H1 (cell line): ENCODE results near the gene AKR7A3. TPM values are rescaled to one million over a fixed set of nuclear protein-coding genes. Genes with fewer than 3 reads are reported as not detected.

Experiments used
- CTCF ChIA-PET: fragments of 300-600 bp; sonication (Branson Sonifier 250); formaldehyde crosslinking; loops from one replicate; lab custom pipeline; 2021; ENCODE audit not compliant: partially characterized antibody; lab: Charles Lee
- POLR2A ChIA-PET: fragments of 300-600 bp; sonication (Branson Sonifier 250); formaldehyde crosslinking; loops from one replicate; lab custom pipeline; 2021; ENCODE audit warnings: inconsistent platforms; ENCODE audit not compliant: partially characterized antibody; lab: Charles Lee
- DNase-seq, 2 experiments: peaks; one replicate each; pipeline versions ENCODE4 v3.0.0 to v3.0.0-alpha.2; 2010 to 2022; ENCODE audit warnings: low spot score in 2 of 2, low read depth in 1 of 2, mixed read lengths in 1 of 2
- FAIRE-seq: peaks from 2 replicates; lab custom pipeline; 2011; peaks lifted over from hg19 to GRCh38; lab: Jason Lieb, UNC
- H2AFZ ChIP-seq: 2 replicates; pipeline ENCODE4 v1.8.1; 2012; ENCODE audit warnings: low read length, inconsistent platforms
- H2AK5ac ChIP-seq: 2 replicates; pipeline ENCODE4 v1.6.1; 2013; ENCODE audit warnings: low read depth, low read length
- H2BK120ac ChIP-seq: replicated peaks from 2 replicates; pipeline ENCODE3; 2013; ENCODE audit warnings: low read depth, low read length, inconsistent platforms
- H2BK12ac ChIP-seq: 2 replicates; pipeline ENCODE4 v1.6.1; 2013; ENCODE audit warnings: low read depth, low read length
- H2BK15ac ChIP-seq: 2 replicates; pipeline ENCODE4 v1.6.1; 2013; ENCODE audit warnings: low read length
- H2BK20ac ChIP-seq: 2 replicates; pipeline ENCODE4 v1.6.1; 2013; ENCODE audit warnings: low read length
- H2BK5ac ChIP-seq: 2 replicates; pipeline ENCODE4 v1.6.1; 2013; ENCODE audit warnings: low read depth, low read length
- H3K14ac ChIP-seq: 2 replicates; pipeline ENCODE4 v1.6.1; 2013; ENCODE audit warnings: inconsistent platforms; ENCODE audit not compliant: insufficient read length
- H3K18ac ChIP-seq: 2 replicates; pipeline ENCODE4 v1.6.1; 2013; ENCODE audit warnings: low read length; ENCODE audit errors: extremely low read depth
- H3K23ac ChIP-seq: 2 replicates; pipeline ENCODE4 v1.6.1; 2013; ENCODE audit warnings: inconsistent platforms; ENCODE audit not compliant: insufficient read length
- H3K23me2 ChIP-seq: 2 replicates; pipeline ENCODE4 v1.6.1; 2013; ENCODE audit warnings: low read depth, low read length
- H3K27ac ChIP-seq: 2 replicates; pipeline ENCODE4 v1.6.1; 2011; ENCODE audit warnings: low read depth, low read length, inconsistent platforms
- H3K27me3 ChIP-seq, 4 experiments: replicated peaks in 1 of 4; 1 replicate in 1 of 4; 2 replicates in 3 of 4; pipeline versions ENCODE4 v1.6.1 to v1.8.1; 2011 to 2013; ENCODE audit warnings: low read length in 3 of 4, mild to moderate bottlenecking in 3 of 4, inconsistent platforms in 2 of 4, mixed read lengths in 2 of 4, moderate library complexity in 1 of 4; ENCODE audit not compliant: control insufficient read depth in 3 of 4, insufficient read depth in 3 of 4; ENCODE audit errors: extremely low read depth in 1 of 4
- H3K36me3 ChIP-seq, 4 experiments: 2 replicates each; pipeline versions ENCODE4 v1.6.1 to v1.8.1; 2011 to 2013; ENCODE audit warnings: mild to moderate bottlenecking in 4 of 4, low read length in 3 of 4, moderate library complexity in 2 of 4, control low read depth in 1 of 4, inconsistent platforms in 1 of 4; ENCODE audit not compliant: insufficient read depth in 4 of 4, control insufficient read depth in 2 of 4
- H3K4ac ChIP-seq: replicated peaks from 2 replicates; pipeline ENCODE3; 2013; ENCODE audit warnings: low read length, low read depth, mixed read lengths, inconsistent platforms; ENCODE audit not compliant: insufficient read length
- H3K4me1 ChIP-seq, 4 experiments: replicated peaks in 1 of 4; 1 replicate in 1 of 4; 2 replicates in 3 of 4; pipeline versions ENCODE4 v1.6.1 to v1.8.1; 2011 to 2013; ENCODE audit warnings: low read length in 3 of 4, inconsistent platforms in 2 of 4, mixed read lengths in 1 of 4; ENCODE audit not compliant: insufficient read depth in 4 of 4, control insufficient read depth in 3 of 4
- H3K4me2 ChIP-seq, 2 experiments: 2 replicates each; pipeline versions ENCODE4 v1.6.1 to v1.8.1; 2011 to 2013; ENCODE audit warnings: low read depth in 2 of 2, low read length in 2 of 2, control low read depth in 1 of 2, inconsistent platforms in 1 of 2, mild to moderate bottlenecking in 1 of 2; ENCODE audit not compliant: insufficient read depth in 1 of 2
- H3K4me3 ChIP-seq, 4 experiments: fragments of 200-600, 300-600 bp in 1 of 4; sonication (generic), shearing (Covaris generic), sonication (Bioruptor Twin) in 1 of 4; 2 replicates each; pipeline versions ENCODE4 v1.5.1 to v1.8.1; 2011 to 2016; ENCODE audit warnings: low read length in 4 of 4, low read depth in 3 of 4, control low read depth in 2 of 4, inconsistent platforms in 2 of 4, mild to moderate bottlenecking in 2 of 4, mixed read lengths in 1 of 4, moderate library complexity in 1 of 4; ENCODE audit not compliant: insufficient read depth in 2 of 4; ENCODE audit errors: extremely low read depth in 1 of 4
- H3K56ac ChIP-seq: replicated peaks from 2 replicates; pipeline ENCODE3; 2013; ENCODE audit warnings: low read depth, mild to moderate bottlenecking, mixed read lengths, low read length, inconsistent platforms; ENCODE audit not compliant: insufficient read length
- H3K79me1 ChIP-seq: 2 replicates; pipeline ENCODE4 v1.6.1; 2013; ENCODE audit warnings: low read depth, low read length, control low read depth
- H3K79me2 ChIP-seq, 2 experiments: 2 replicates each; pipeline versions ENCODE4 v1.6.1 to v1.8.1; 2012 to 2013; ENCODE audit warnings: low read length in 2 of 2, mild to moderate bottlenecking in 2 of 2, inconsistent platforms in 1 of 2; ENCODE audit not compliant: insufficient read depth in 2 of 2, control insufficient read depth in 1 of 2
- H3K9ac ChIP-seq, 4 experiments: replicated peaks in 1 of 4; 1 replicate in 1 of 4; 2 replicates in 3 of 4; pipeline versions ENCODE4 v1.6.1 to v1.8.1; 2011 to 2013; ENCODE audit warnings: low read depth in 3 of 4, low read length in 3 of 4, control low read depth in 2 of 4, mild to moderate bottlenecking in 2 of 4, moderate library complexity in 2 of 4, inconsistent platforms in 1 of 4; ENCODE audit errors: extremely low read depth in 1 of 4
- H3K9me3 ChIP-seq, 2 experiments: 2 replicates each; pipeline versions ENCODE4 v1.6.1 to v1.8.1; 2012 to 2013; ENCODE audit warnings: mild to moderate bottlenecking in 2 of 2, moderate library complexity in 2 of 2, control low read depth in 1 of 2, inconsistent platforms in 1 of 2, low read depth in 1 of 2, low read length in 1 of 2, mixed read lengths in 1 of 2; ENCODE audit not compliant: insufficient read depth in 2 of 2
- H4K20me1 ChIP-seq, 2 experiments: replicated peaks in 1 of 2; 2 replicates each; pipeline versions ENCODE3 to v1.8.1; 2011 to 2013; ENCODE audit warnings: inconsistent platforms in 2 of 2, low read length in 2 of 2, mild to moderate bottlenecking in 1 of 2; ENCODE audit not compliant: insufficient read depth in 2 of 2, control insufficient read depth in 1 of 2
- H4K5ac ChIP-seq: 2 replicates; pipeline ENCODE4 v1.6.1; 2013; ENCODE audit warnings: low read length, low read depth, mixed read lengths, inconsistent platforms; ENCODE audit not compliant: insufficient read length
- H4K8ac ChIP-seq: 2 replicates; pipeline ENCODE4 v1.8.0; 2013; ENCODE audit warnings: mild to moderate bottlenecking, moderate library complexity, low read length, inconsistent platforms; ENCODE audit not compliant: insufficient read depth; ENCODE audit errors: extremely low read depth
- H4K91ac ChIP-seq: replicated peaks from 2 replicates; pipeline ENCODE3; 2013; ENCODE audit warnings: low read length, mixed read lengths, inconsistent platforms; ENCODE audit not compliant: insufficient read length
- CBX5 ChIP-seq: fragments of 300-800, 300-1000 bp; sonication (generic); IDR thresholded peaks from 2 replicates; pipeline ENCODE4 v1.7.1; 2016; ENCODE audit warnings: antibody characterized with exemption, low read length, low read depth
- CHD1 ChIP-seq: IDR thresholded peaks from 2 replicates; pipeline ENCODE4 v1.6.1; 2012; ENCODE audit warnings: low read depth, low read length, improper control_type of control experiment
- NRF1 ChIP-seq: IDR thresholded peaks from 2 replicates; pipeline ENCODE4 v1.6.1; 2011; ENCODE audit warnings: mild to moderate bottlenecking, low read depth, low read length, improper control_type of control experiment
- RBBP5 ChIP-seq: IDR thresholded peaks from 2 replicates; pipeline ENCODE4 v1.7.1; 2012; ENCODE audit warnings: low read depth, mild to moderate bottlenecking, inconsistent platforms, low read length, moderate library complexity, borderline replicate concordance
- TAF1 ChIP-seq: IDR thresholded peaks from 2 replicates; pipeline ENCODE4 v1.6.1; 2011; ENCODE audit warnings: mild to moderate bottlenecking, low read depth, low read length
- WGBS, 2 experiments: shearing (Covaris generic) in 1 of 2; methylation state at CpG; one replicate each; pipeline versions ENCODE4 v1.1.6 to v1.1.7; 2013 to 2015; ENCODE audit warnings: low lambda C conversion rate in 2 of 2, mixed read lengths in 2 of 2, inconsistent platforms in 1 of 2, low coverage in 1 of 2, missing lambda C conversion rate in 1 of 2; ENCODE audit not compliant: insufficient replicate concordance in 2 of 2, insufficient coverage in 1 of 2, insufficient read length in 1 of 2; ENCODE audit errors: extremely low coverage in 1 of 2, missing lambda C conversion rate in 1 of 2; 5-methylcytosine and 5-hydroxymethylcytosine counted together
- polyA plus RNA-seq, 7 experiments: library from polyadenylated mRNA; depleted of rRNA in 3 of 7; stranded (reverse) in 5 of 7; unstranded in 2 of 7; fragments of >200 nt in 5 of 7; fragments of 200-250 nt in 2 of 7; gene quantifications; 1 replicate in 5 of 7; 2 replicates in 1 of 7; 4 replicates in 1 of 7; pipeline versions ENCODE4 v1.2.1 to v1.2.3, GENCODE V29; 2011 to 2013; ENCODE audit warnings: missing spikeins in 2 of 7, mixed read lengths in 2 of 7
- total RNA-seq: library from RNA; stranded (reverse); fragmentation: NEBNext Ultra II Directional; extraction: Animal tissue kit (Norgen Biotek cat#: 25700); gene quantifications from 2 replicates; pipeline ENCODE4 v1.2.1, GENCODE V29; 2021

The AKR7A3 gene
- total and polyA plus RNA-seq, 2 of the 8 experiments (the other 6 are each of a cell fraction or from before 2014, with no cell fraction given) = 0.62 to 0.65 TPM

DNA sequence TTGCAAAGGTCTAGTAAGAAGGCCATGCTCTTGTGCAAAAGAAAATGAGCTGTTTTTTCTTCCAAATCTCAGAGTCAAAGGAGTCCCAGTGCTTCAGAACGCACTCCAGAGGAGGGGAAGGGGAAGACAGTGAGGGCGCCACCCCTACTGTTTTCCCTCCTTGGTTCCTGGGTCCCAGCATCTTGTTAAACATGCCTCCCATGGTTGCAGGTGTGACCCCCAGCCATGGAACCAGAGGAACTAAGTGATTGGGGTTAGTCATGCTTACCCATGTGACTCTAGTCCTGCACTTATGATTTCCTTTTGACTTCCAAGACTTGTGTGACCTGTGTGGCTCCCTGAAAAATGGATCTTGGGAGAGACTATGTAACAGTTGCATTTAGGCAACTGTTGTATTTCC, 6.1 kb upstream of the AKR7A3 start:
- Histone ChIP-seq H3K23ac (no peak overlapping the region), H3K79me1 (no peaks in the 10 kb centered on the region), H4K20me1 (peaks cover 0 to 3% of the 10 kb centered on the region in 2 experiments), H2BK5ac (no peak overlapping the region), H2BK120ac (no peak overlapping the region), H3K9me3 (peaks cover 18 to 24% of the 10 kb centered on the region in 2 experiments), H3K4me1 (no peaks in the 10 kb centered on the region), H3K27ac (no peak overlapping the region), H2BK20ac (no peak overlapping the region), H3K4me3 (no peak overlapping the region), H3K56ac (no peak overlapping the region), H3K4ac (no peak overlapping the region), H4K91ac (no peak overlapping the region), H2BK12ac (no peak overlapping the region), H3K4me2 (no peak overlapping the region), H3K14ac (no peak overlapping the region), H3K79me2 (no peaks in the 10 kb centered on the region), H4K5ac (no peak overlapping the region), H2AK5ac (no peak overlapping the region), H3K23me2 (no peaks in the 10 kb centered on the region), H2BK15ac (no peak overlapping the region), H2AFZ (no peak overlapping the region), H3K36me3 (no peaks in the 10 kb centered on the region), H3K18ac (no peak overlapping the region), H3K9ac (no peak overlapping the region), H4K8ac (no peak overlapping the region), H3K27me3 (peaks cover 0 to 5% (median 2%) of the 10 kb centered on the region in 4 experiments; a peak in 4 of 7 replicates)
- ChIA-PET CTCF (interaction anchor here (0.9 kb wide), 1 partner anchor 11 kb away, joined by 3 read pairs; no protein-coding TSS in a partner anchor), POLR2A (interaction anchor here (1.0 to 3.2 kb wide), 4 partner anchors 12 to 43 kb away, joined by 3 to 7 read pairs (median 4); partner anchors contain the start of genes AKR7A2, EMC1, MRTO4 and SLC66A1)
- 84% methylated on average over 2 of the region's 2 CpGs; no CpG with 5 or more reads in 1 of the 2 experiments for WGBS, 2 experiments
- no peak for DNase-seq
- TF ChIP-seq RBBP5 = no peak
- peak; percentile 83; the same call in 1 of the 2 replicates for TF ChIP-seq CBX5
- TF ChIP-seq NRF1 = no peak
- TF ChIP-seq CHD1 = no peak
- no peak for TF ChIP-seq TAF1
- FAIRE-seq = no peak
